Endothelial cell of umbilical vein (primary cell): ENCODE results near the gene LRFN2.

Source experiments
- CTCF ChIP-seq, 2 donors: IDR thresholded peaks; 1 replicate in 1 of 2; 2 replicates in 1 of 2; pipeline ENCODE4 v1.5.1; 2011; ENCODE audit warnings: low read length in 2 of 2, mild to moderate bottlenecking in 2 of 2, moderate library complexity in 2 of 2, control low read depth in 1 of 2, inconsistent platforms in 1 of 2, low read depth in 1 of 2; ENCODE audit not compliant: insufficient read depth in 1 of 2; ENCODE audit errors: extremely low read depth in 1 of 2
- EZH2 ChIP-seq: IDR thresholded peaks from 2 replicates; pipeline ENCODE4 v1.6.1; 2012; ENCODE audit warnings: borderline replicate concordance, low read depth, mild to moderate bottlenecking, moderate library complexity, low read length, inconsistent platforms; ENCODE audit not compliant: severe bottlenecking
- GATA2 ChIP-seq: IDR thresholded peaks from 2 replicates; pipeline ENCODE4 v1.7.0; 2011; ENCODE audit warnings: low read depth, mild to moderate bottlenecking, moderate library complexity, mixed read lengths, low read length; ENCODE audit not compliant: insufficient read length, insufficient read depth
- MYC ChIP-seq: IDR thresholded peaks from one replicate; pipeline ENCODE4 v1.6.1; 2011; ENCODE audit warnings: mild to moderate bottlenecking, low read depth, low read length
- POLR2A ChIP-seq: IDR thresholded peaks from 2 replicates; pipeline ENCODE4 v1.6.1; 2012; ENCODE audit warnings: low read depth, mild to moderate bottlenecking, control low read depth, low read length

DNA sequence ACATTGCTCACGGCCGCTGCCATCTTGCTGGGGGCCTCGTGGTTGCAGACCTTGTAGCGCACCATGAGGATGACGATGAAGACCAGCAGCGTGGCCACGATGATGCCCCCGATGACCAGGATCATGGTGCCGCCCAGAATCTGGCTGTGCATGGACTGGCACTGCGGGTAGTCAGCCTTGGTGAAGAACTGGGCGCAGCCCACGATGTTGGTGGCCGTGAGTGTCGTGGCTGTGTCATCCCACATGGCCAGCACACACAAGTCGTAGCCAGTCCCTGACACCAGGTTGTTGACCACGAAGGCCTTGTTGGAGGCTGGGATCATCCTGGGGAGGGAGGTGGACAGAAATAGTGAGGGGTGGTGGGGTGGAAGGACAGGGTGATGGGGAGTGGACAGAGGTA, 194.6 kb downstream of the LRFN2 start:
- TF ChIP-seq CTCF (IDR thresholded peaks at IDR 0.05; ENCODE audit: extremely low read depth in 1 of 2, insufficient read depth in 1 of 2, low read depth in 1 of 2, low read length in 2 of 2) (no peak), GATA2 (no peak), POLR2A (no peak), EZH2 (no peak), MYC (no peak)
